ENCODE measurements around the gene WDR43.

WDR43 gene

GRCh38 chr2:28994074-28994473 is 99.6 kb downstream of the WDR43 start:
- no peak for DNase-seq (ENCODE audit: low read depth)

- no peak for DNase-seq (ENCODE audit: low read depth)
Measured at GRCh38 chr2:28994679-28995078, 100.2 kb downstream of the WDR43 start.

GRCh38 chr2:28995765-28996750 is 101.6 kb downstream of the WDR43 start:
- no peak for DNase-seq (ENCODE audit: low read depth)

GRCh38 chr2:28997237-28997846 is 102.9 kb downstream of the WDR43 start:
- no peak for DNase-seq (ENCODE audit: low read depth)

All from stimulated activated CD8-positive, alpha-beta memory T cell treated with anti-CD3 and anti-CD28 coated beads, Interleukin-12 subunit alpha, Interleukin-12 subunit beta, amount 100 ng/mL, for 1 hour (primary cell).